Measurements from ENCODE around the gene SSBP3.

DNA sequence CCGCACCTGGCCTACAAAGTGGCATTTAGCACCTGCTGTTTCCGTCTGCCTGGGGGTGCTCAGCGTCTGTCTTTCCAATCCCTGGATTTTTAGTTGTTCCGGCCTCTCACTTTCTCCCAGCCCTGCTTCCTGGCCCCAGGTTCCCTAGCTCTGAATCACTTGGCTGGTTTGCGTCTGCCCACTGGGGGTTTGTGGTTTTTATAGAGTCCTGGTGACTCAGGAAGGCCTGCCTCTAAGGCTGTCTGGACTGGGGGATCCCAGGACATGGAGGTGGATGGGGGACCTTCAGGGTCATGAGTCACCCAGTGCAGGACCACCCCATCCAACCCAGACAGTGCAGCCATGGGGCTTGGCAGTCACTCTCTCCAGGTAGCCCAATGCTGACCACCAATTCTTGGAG lies 152.7 kb downstream of the SSBP3 start:
- TF ChIP-seq POLR2AphosphoS5 (IDR thresholded peaks at IDR 0.05) (no peak), POLR2A (IDR thresholded peaks at IDR 0.05) (no peak)
- TF ChIP-seq, protein P1, sequence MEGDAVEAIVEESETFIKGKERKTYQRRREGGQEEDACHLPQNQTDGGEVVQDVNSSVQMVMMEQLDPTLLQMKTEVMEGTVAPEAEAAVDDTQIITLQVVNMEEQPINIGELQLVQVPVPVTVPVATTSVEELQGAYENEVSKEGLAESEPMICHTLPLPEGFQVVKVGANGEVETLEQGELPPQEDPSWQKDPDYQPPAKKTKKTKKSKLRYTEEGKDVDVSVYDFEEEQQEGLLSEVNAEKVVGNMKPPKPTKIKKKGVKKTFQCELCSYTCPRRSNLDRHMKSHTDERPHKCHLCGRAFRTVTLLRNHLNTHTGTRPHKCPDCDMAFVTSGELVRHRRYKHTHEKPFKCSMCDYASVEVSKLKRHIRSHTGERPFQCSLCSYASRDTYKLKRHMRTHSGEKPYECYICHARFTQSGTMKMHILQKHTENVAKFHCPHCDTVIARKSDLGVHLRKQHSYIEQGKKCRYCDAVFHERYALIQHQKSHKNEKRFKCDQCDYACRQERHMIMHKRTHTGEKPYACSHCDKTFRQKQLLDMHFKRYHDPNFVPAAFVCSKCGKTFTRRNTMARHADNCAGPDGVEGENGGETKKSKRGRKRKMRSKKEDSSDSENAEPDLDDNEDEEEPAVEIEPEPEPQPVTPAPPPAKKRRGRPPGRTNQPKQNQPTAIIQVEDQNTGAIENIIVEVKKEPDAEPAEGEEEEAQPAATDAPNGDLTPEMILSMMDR (IDR thresholded peaks at IDR 0.05) = no peak
